Measurements from ENCODE around the gene PKHD1.

DNA sequence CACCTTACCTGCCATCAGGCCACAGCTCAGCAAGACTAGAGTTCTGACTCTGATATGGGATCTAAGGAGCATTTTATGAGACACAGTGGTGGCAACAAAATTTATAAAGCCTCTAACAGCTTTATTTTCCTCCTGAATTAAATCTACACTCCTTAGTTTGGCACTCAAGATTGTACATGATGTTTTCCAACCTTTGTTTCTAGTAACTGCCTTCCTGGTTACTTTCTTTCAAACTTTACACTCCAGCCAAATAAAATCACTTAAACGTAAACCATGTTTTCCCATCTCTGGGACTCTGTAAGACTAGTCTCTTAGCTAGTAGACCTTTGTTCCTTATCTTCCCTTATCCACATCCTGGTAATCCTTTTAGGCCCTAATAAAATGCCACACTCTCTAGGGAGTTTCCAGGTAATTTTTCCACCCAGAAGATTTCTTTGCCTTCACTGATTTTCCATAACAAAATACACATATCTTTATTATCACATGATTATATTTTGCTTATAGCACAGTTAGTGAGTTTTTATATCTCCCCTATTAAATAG lies 92.1 kb downstream of the PKHD1 start:
- TF ChIP-seq, protein P1, sequence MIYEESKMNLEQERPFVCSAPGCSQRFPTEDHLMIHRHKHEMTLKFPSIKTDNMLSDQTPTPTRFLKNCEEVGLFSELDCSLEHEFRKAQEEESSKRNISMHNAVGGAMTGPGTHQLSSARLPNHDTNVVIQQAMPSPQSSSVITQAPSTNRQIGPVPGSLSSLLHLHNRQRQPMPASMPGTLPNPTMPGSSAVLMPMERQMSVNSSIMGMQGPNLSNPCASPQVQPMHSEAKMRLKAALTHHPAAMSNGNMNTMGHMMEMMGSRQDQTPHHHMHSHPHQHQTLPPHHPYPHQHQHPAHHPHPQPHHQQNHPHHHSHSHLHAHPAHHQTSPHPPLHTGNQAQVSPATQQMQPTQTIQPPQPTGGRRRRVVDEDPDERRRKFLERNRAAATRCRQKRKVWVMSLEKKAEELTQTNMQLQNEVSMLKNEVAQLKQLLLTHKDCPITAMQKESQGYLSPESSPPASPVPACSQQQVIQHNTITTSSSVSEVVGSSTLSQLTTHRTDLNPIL (CRISPR knock-in tag; IDR thresholded peaks at IDR 0.05; ENCODE audit: low read depth) = no peak
- TF ChIP-seq, protein P2, sequence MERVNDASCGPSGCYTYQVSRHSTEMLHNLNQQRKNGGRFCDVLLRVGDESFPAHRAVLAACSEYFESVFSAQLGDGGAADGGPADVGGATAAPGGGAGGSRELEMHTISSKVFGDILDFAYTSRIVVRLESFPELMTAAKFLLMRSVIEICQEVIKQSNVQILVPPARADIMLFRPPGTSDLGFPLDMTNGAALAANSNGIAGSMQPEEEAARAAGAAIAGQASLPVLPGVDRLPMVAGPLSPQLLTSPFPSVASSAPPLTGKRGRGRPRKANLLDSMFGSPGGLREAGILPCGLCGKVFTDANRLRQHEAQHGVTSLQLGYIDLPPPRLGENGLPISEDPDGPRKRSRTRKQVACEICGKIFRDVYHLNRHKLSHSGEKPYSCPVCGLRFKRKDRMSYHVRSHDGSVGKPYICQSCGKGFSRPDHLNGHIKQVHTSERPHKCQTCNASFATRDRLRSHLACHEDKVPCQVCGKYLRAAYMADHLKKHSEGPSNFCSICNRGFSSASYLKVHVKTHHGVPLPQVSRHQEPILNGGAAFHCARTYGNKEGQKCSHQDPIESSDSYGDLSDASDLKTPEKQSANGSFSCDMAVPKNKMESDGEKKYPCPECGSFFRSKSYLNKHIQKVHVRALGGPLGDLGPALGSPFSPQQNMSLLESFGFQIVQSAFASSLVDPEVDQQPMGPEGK (CRISPR knock-in tag; IDR thresholded peaks at IDR 0.05; ENCODE audit: borderline replicate concordance) = no peak
- TF ChIP-seq ZFP3 (CRISPR knock-in tag; IDR thresholded peaks at IDR 0.05) (no peak), PPARA (CRISPR knock-in tag; IDR thresholded peaks at IDR 0.05; ENCODE audit: borderline replicate concordance) (no peak), ZFP30 (CRISPR knock-in tag; IDR thresholded peaks at IDR 0.05) (no peak), SNAI2 (CRISPR knock-in tag; IDR thresholded peaks at IDR 0.05) (no peak), CSDC2 (CRISPR knock-in tag; IDR thresholded peaks at IDR 0.05) (no peak), RARB (CRISPR knock-in tag; IDR thresholded peaks at IDR 0.05) (no peak), ESRRG (CRISPR knock-in tag; IDR thresholded peaks at IDR 0.05) (no peak), TCF4 (CRISPR knock-in tag; IDR thresholded peaks at IDR 0.05; ENCODE audit: borderline replicate concordance) (no peak), ZC3H10 (CRISPR knock-in tag; IDR thresholded peaks at IDR 0.05) (no peak), ARNTL (CRISPR knock-in tag; IDR thresholded peaks at IDR 0.05; ENCODE audit: borderline replicate concordance, low read depth) (no peak), ZNF565 (CRISPR knock-in tag; conservative IDR thresholded peaks at IDR 0.05; ENCODE audit: low read depth) (no peak)
